Neural progenitor cell (in vitro differentiated cells): Measurements from ENCODE around the gene OLIG2. TPM values are rescaled to one million over a fixed set of nuclear protein-coding genes. Genes with fewer than 3 reads are reported as not detected.

Experiments used
- DNase-seq: peaks from one replicate; pipeline ENCODE4 v3.0.0-alpha.2; 2016; ENCODE audit warnings: low spot score
- H2AFZ ChIP-seq: fragments of 200-600 bp; sonication (generic); replicated peaks from 2 replicates; pipeline ENCODE4 v1.6.1; 2016; ENCODE audit warnings: antibody characterized with exemption
- H3F3A ChIP-seq: fragments of 200-600 bp; sonication (generic); 2 replicates; pipeline ENCODE4 v1.6.1; 2016; ENCODE audit warnings: antibody characterized with exemption, low read depth
- H3K27ac ChIP-seq: fragments of 200-600 bp; sonication (generic); 2 replicates; pipeline ENCODE4 v1.5.1; 2016; ENCODE audit warnings: mild to moderate bottlenecking
- H3K27me3 ChIP-seq: fragments of 200-600 bp; sonication (generic); 2 replicates; pipeline ENCODE4 v1.6.1; 2016; ENCODE audit warnings: mild to moderate bottlenecking, moderate library complexity
- H3K36me3 ChIP-seq: fragments of 200-600 bp; sonication (generic); 2 replicates; pipeline ENCODE4 v1.5.1; 2016
- H3K4me1 ChIP-seq: fragments of 200-600 bp; sonication (generic); 2 replicates; pipeline ENCODE4 v1.6.1; 2016; ENCODE audit warnings: mixed run types
- H3K4me2 ChIP-seq: fragments of 200-600 bp; sonication (generic); 2 replicates; pipeline ENCODE4 v1.6.1; 2016
- H3K4me3 ChIP-seq: fragments of 200-600 bp; sonication (generic); 2 replicates; pipeline ENCODE4 v1.5.1; 2016
- H3K79me2 ChIP-seq: fragments of 200-600 bp; sonication (generic); 2 replicates; pipeline ENCODE4 v1.6.1; 2016; ENCODE audit warnings: low read depth
- H3K9ac ChIP-seq: fragments of 200-600 bp; sonication (generic); 2 replicates; pipeline ENCODE4 v1.6.1; 2016
- H3K9me3 ChIP-seq: fragments of 200-600 bp; sonication (generic); 2 replicates; pipeline ENCODE4 v1.5.1; 2016; ENCODE audit warnings: low read depth
- H4K20me1 ChIP-seq: fragments of 200-600 bp; sonication (generic); 2 replicates; pipeline ENCODE4 v1.6.1; 2016; ENCODE audit warnings: low read depth
- H3K27ac Mint-ChIP-seq: 3 replicates; pipeline ENCODE4 v1.8.0; 2021; ENCODE audit warnings: mixed read lengths
- H3K27me3 Mint-ChIP-seq: 2 replicates; pipeline ENCODE4 v1.8.0; 2022; ENCODE audit warnings: low read depth, mild to moderate bottlenecking, inconsistent platforms, moderate library complexity, mixed read lengths; ENCODE audit not compliant: insufficient read depth
- H3K36me3 Mint-ChIP-seq: 3 replicates; pipeline ENCODE4 v1.8.0; 2021; ENCODE audit warnings: mixed read lengths
- H3K4me1 Mint-ChIP-seq: 3 replicates; pipeline ENCODE4 v1.8.0; 2021; ENCODE audit warnings: mixed read lengths
- H3K4me3 Mint-ChIP-seq: 3 replicates; pipeline ENCODE4 v1.8.0; 2021; ENCODE audit warnings: mild to moderate bottlenecking, moderate library complexity, mixed read lengths
- H3K9me3 Mint-ChIP-seq: 3 replicates; pipeline ENCODE4 v1.8.0; 2020; ENCODE audit warnings: mixed read lengths
- EZH2 ChIP-seq: fragments of 200-600 bp; sonication (generic); IDR thresholded peaks from 2 replicates; pipeline ENCODE4 v1.6.1; 2017; ENCODE audit warnings: antibody characterized with exemption, mild to moderate bottlenecking, moderate library complexity
- EZH2phosphoT487 ChIP-seq: fragments of 200-600 bp; sonication (generic); IDR thresholded peaks from 2 replicates; pipeline ENCODE4 v1.6.1; 2017; ENCODE audit warnings: antibody characterized with exemption
- total RNA-seq: library from RNA; depleted of rRNA; stranded (reverse); fragments of >200 nt; gene quantifications from 2 replicates; pipeline ENCODE4 v1.2.3, GENCODE V29; 2015; ENCODE audit warnings: low replicate concordance
- TF ChIP-seq, protein P1 (sequence below): fragments of 200-600 bp; sonication (generic); IDR thresholded peaks from 2 replicates; pipeline ENCODE4 v1.5.1; 2017; ENCODE audit warnings: antibody characterized with exemption, mild to moderate bottlenecking

OLIG2 gene
- total RNA-seq, 1 donor from 2014 or later, result not detected

DNA sequence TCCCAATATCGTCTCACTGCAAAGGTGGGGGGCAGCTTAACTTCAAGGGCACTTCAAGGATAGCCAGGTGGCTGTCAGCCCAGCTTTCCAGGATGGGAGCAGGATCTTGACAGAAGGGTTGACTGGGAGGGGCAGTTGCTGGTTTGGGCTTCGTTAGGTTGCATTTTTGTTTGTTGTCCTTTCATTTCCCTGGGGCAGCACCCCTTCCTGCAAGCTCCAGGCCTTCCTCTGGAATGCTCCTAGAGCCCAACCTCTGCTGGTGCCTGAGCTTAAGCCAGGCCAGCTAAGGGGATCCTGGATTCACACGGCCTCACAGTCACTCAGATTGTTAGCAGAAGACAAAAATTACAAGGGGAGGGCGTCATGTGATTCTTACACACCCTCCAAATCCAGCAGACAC lies 4.1 kb upstream of the OLIG2 start:
- Mint-ChIP-seq H3K27ac (no peak overlapping the region), H3K36me3 (peaks cover 4% of the 10 kb centered on the region), H3K4me3 (peak overlapping the region; percentile 43), H3K9me3 (peaks cover 18% of the 10 kb centered on the region), H3K4me1 (peaks cover 43% of the 10 kb centered on the region), H3K27me3 (peaks cover 75% of the 10 kb centered on the region)
- Histone ChIP-seq H2AFZ (no peak overlapping the region), H3K4me3 (no peak overlapping the region), H3K9ac (no peak overlapping the region), H3K27ac (no peak overlapping the region), H3K4me2 (no peak overlapping the region), H3F3A (peaks cover 37% of the 10 kb centered on the region), H3K9me3 (no peaks in the 10 kb centered on the region), H4K20me1 (peaks cover 84% of the 10 kb centered on the region), H3K4me1 (peaks cover 31% of the 10 kb centered on the region), H3K27me3 (peaks cover 100% of the 10 kb centered on the region), H3K36me3 (no peaks in the 10 kb centered on the region), H3K79me2 (no peaks in the 10 kb centered on the region)
- no peak for DNase-seq
- TF ChIP-seq EZH2phosphoT487 (no peak), EZH2 (no peak)
- TF ChIP-seq, protein P1, sequence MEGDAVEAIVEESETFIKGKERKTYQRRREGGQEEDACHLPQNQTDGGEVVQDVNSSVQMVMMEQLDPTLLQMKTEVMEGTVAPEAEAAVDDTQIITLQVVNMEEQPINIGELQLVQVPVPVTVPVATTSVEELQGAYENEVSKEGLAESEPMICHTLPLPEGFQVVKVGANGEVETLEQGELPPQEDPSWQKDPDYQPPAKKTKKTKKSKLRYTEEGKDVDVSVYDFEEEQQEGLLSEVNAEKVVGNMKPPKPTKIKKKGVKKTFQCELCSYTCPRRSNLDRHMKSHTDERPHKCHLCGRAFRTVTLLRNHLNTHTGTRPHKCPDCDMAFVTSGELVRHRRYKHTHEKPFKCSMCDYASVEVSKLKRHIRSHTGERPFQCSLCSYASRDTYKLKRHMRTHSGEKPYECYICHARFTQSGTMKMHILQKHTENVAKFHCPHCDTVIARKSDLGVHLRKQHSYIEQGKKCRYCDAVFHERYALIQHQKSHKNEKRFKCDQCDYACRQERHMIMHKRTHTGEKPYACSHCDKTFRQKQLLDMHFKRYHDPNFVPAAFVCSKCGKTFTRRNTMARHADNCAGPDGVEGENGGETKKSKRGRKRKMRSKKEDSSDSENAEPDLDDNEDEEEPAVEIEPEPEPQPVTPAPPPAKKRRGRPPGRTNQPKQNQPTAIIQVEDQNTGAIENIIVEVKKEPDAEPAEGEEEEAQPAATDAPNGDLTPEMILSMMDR, result no peak

- H3K4me3 Mint-ChIP-seq, result peak overlapping the region; percentile 80
- H4K20me1 ChIP-seq, result peaks cover 90% of the 10 kb centered on the region
- peaks cover 4% of the 10 kb centered on the region for H3K36me3 Mint-ChIP-seq
- DNase-seq, result no peak
- peak overlapping the region; percentile 77 for H3K4me2 ChIP-seq
- H3K4me3 ChIP-seq, result peak overlapping the region; percentile 21
- TF ChIP-seq, protein P1, result no peak
- TF ChIP-seq EZH2 (no peak), EZH2phosphoT487 (no peak)
- H3F3A ChIP-seq, result peaks cover 42% of the 10 kb centered on the region
- no peak overlapping the region for H3K27ac ChIP-seq
- H3K9me3 ChIP-seq, result no peaks in the 10 kb centered on the region
- H3K27me3 ChIP-seq, result peaks cover 100% of the 10 kb centered on the region
- peak overlapping the region; percentile 66 for H3K27ac Mint-ChIP-seq
- peaks cover 31% of the 10 kb centered on the region for H3K4me1 ChIP-seq
- H3K9me3 Mint-ChIP-seq, result peaks cover 18% of the 10 kb centered on the region
- no peaks in the 10 kb centered on the region for H3K79me2 ChIP-seq
- H3K36me3 ChIP-seq, result no peaks in the 10 kb centered on the region
- no peak overlapping the region for H2AFZ ChIP-seq
- H3K9ac ChIP-seq, result no peak overlapping the region
- peaks cover 74% of the 10 kb centered on the region for H3K27me3 Mint-ChIP-seq
- peaks cover 43% of the 10 kb centered on the region for H3K4me1 Mint-ChIP-seq
Observed at GRCh38 chr21:33022489-33022827, 3.3 kb upstream of the OLIG2 start.

- H3K9ac ChIP-seq, result no peak overlapping the region
- TF ChIP-seq EZH2phosphoT487 (peak; percentile 95), EZH2 (peak; percentile 86)
- TF ChIP-seq, protein P1, result no peak
- peak overlapping the region; percentile 21 for H3K4me3 ChIP-seq
Observed at GRCh38 chr21:33022828-33023573, 2.7 kb upstream of the OLIG2 start.

More at GRCh38 chr21:33022828-33023573, 2.7 kb upstream of the OLIG2 start:
- Histone ChIP-seq H2AFZ (no peak overlapping the region), H3K36me3 (no peaks in the 10 kb centered on the region), H3K79me2 (no peaks in the 10 kb centered on the region), H3K27ac (no peak overlapping the region), H3K4me2 (peak overlapping the region; percentile 77), H3F3A (peaks cover 42% of the 10 kb centered on the region), H3K27me3 (peaks cover 100% of the 10 kb centered on the region), H4K20me1 (peaks cover 92% of the 10 kb centered on the region), H3K4me1 (peaks cover 31% of the 10 kb centered on the region), H3K9me3 (no peaks in the 10 kb centered on the region)
- Mint-ChIP-seq H3K4me3 (peak overlapping the region; percentile 80), H3K27ac (peak overlapping the region; percentile 66), H3K36me3 (peaks cover 4% of the 10 kb centered on the region), H3K9me3 (peaks cover 18% of the 10 kb centered on the region), H3K27me3 (peaks cover 74% of the 10 kb centered on the region), H3K4me1 (peaks cover 43% of the 10 kb centered on the region)
- DNase-seq, result peak; percentile 67
